ENCODE results near the gene PILRB.

Gene PILRB

GRCh38 chr7:100407285-100408180, 49.6 kb downstream of the PILRB start:
- FAIRE-seq, result peak; percentile 86
- no peak for TF ChIP-seq SPI1 (IDR thresholded peaks at IDR 0.05; ENCODE audit: low read depth, low read length)
- TF ChIP-seq PAX5 (IDR thresholded peaks at IDR 0.05; ENCODE audit: insufficient read depth, low read length, severe bottlenecking), result no peak
- TF ChIP-seq POU2F2 (IDR thresholded peaks at IDR 0.05; ENCODE audit: low read depth, low read length), result no peak
- TF ChIP-seq TAF1 (IDR thresholded peaks at IDR 0.05; ENCODE audit: low read depth, low read length), result no peak
- no peak for TF ChIP-seq POLR2A (IDR thresholded peaks at IDR 0.05; ENCODE audit: low read depth, low read length)
- no peak for TF ChIP-seq POLR2AphosphoS5 (IDR thresholded peaks at IDR 0.05; ENCODE audit: low read depth, low read length)
- DNase-seq (ENCODE audit: insufficient read length, low spot score), result no peak

- FAIRE-seq (no peak), DNase-seq (ENCODE audit: insufficient read length, low spot score) (no peak)
- no peak for TF ChIP-seq TAF1 (IDR thresholded peaks at IDR 0.05; ENCODE audit: low read depth, low read length)
- no peak for TF ChIP-seq PAX5 (IDR thresholded peaks at IDR 0.05; ENCODE audit: insufficient read depth, low read length, severe bottlenecking)
- no peak for TF ChIP-seq POLR2A (IDR thresholded peaks at IDR 0.05; ENCODE audit: low read depth, low read length)
- TF ChIP-seq POU2F2 (IDR thresholded peaks at IDR 0.05; ENCODE audit: low read depth, low read length), result no peak
- no peak for TF ChIP-seq SPI1 (IDR thresholded peaks at IDR 0.05; ENCODE audit: low read depth, low read length)
- no peak for TF ChIP-seq POLR2AphosphoS5 (IDR thresholded peaks at IDR 0.05; ENCODE audit: low read depth, low read length)
Measured at GRCh38 chr7:100411101-100411500, 53.2 kb downstream of the PILRB start.

- no peak for DNase-seq (ENCODE audit: insufficient read length, low spot score)
- TF ChIP-seq POLR2A (IDR thresholded peaks at IDR 0.05; ENCODE audit: low read depth, low read length), result no peak
- TF ChIP-seq SPI1 (IDR thresholded peaks at IDR 0.05; ENCODE audit: low read depth, low read length), result peak; percentile 41
- no peak for TF ChIP-seq POU2F2 (IDR thresholded peaks at IDR 0.05; ENCODE audit: low read depth, low read length)
- TF ChIP-seq POLR2AphosphoS5 (IDR thresholded peaks at IDR 0.05; ENCODE audit: low read depth, low read length), result no peak
- no peak for TF ChIP-seq TAF1 (IDR thresholded peaks at IDR 0.05; ENCODE audit: low read depth, low read length)
- peak; percentile 70 for FAIRE-seq
Measured at GRCh38 chr7:100413346-100413745, 55.4 kb downstream of the PILRB start.

- DNase-seq (ENCODE audit: insufficient read length, low spot score) (no peak), FAIRE-seq (peak; percentile 5)
- no peak for TF ChIP-seq POLR2AphosphoS5 (IDR thresholded peaks at IDR 0.05; ENCODE audit: low read depth, low read length)
- TF ChIP-seq PAX5 (IDR thresholded peaks at IDR 0.05; ENCODE audit: insufficient read depth, low read length, severe bottlenecking), result no peak
Measured at GRCh38 chr7:100413889-100414288, 56.0 kb downstream of the PILRB start.

GRCh38 chr7:100415448-100415847, 57.5 kb downstream of the PILRB start:
- TF ChIP-seq TAF1 (IDR thresholded peaks at IDR 0.05; ENCODE audit: low read depth, low read length) (no peak), POLR2AphosphoS5 (IDR thresholded peaks at IDR 0.05; ENCODE audit: low read depth, low read length) (no peak), SPI1 (IDR thresholded peaks at IDR 0.05; ENCODE audit: low read depth, low read length) (no peak), PAX5 (IDR thresholded peaks at IDR 0.05; ENCODE audit: insufficient read depth, low read length, severe bottlenecking) (no peak)
- FAIRE-seq, result no peak
- DNase-seq (ENCODE audit: insufficient read length, low spot score), result no peak
